ENCODE measurements around the gene SPOCK3. TPM values are rescaled to one million over a fixed set of nuclear protein-coding genes. Genes with fewer than 3 reads are reported as not detected.

The SPOCK3 gene
- total and polyA plus RNA-seq, 2 experiments from 2014 or later, result 1.6 to 4.1 TPM

GRCh38 chr4:166822386-166822785, 411.9 kb downstream of the SPOCK3 start:
- Histone ChIP-seq H3K9me2 (ENCODE audit: insufficient read depth) (no peaks in the 10 kb centered on the region), H3K4me3 (no peak overlapping the region), H3K4me2 (no peak overlapping the region), H3F3A (replicated peaks; ENCODE audit: low read depth) (no peaks in the 10 kb centered on the region), H4K20me1 (replicated peaks; ENCODE audit: insufficient read depth) (no peaks in the 10 kb centered on the region), H3K79me2 (replicated peaks; ENCODE audit: insufficient read depth) (no peaks in the 10 kb centered on the region), H3K27ac (ENCODE audit: low read depth) (no peak overlapping the region), H3K27me3 (ENCODE audit: insufficient read depth) (no peaks in the 10 kb centered on the region), H3K4me1 (ENCODE audit: insufficient read depth) (no peaks in the 10 kb centered on the region), H3K36me3 (ENCODE audit: insufficient read depth) (no peaks in the 10 kb centered on the region), H2AFZ (no peak overlapping the region)
- no peaks in the 10 kb centered on the region for H3K4me1 Mint-ChIP-seq
- TF ChIP-seq CREB1 (CRISPR knock-in tag; IDR thresholded peaks at IDR 0.05; ENCODE audit: low read depth) (no peak), ZNF462 (CRISPR knock-in tag; IDR thresholded peaks at IDR 0.05) (no peak), POLR2AphosphoS5 (IDR thresholded peaks at IDR 0.05; ENCODE audit: low read depth) (no peak), ZNF331 (CRISPR knock-in tag; IDR thresholded peaks at IDR 0.05; ENCODE audit: low read depth) (no peak), ETS1 (IDR thresholded peaks at IDR 0.05) (no peak), ZNF114 (CRISPR knock-in tag; IDR thresholded peaks at IDR 0.05) (no peak), EZH2 (IDR thresholded peaks at IDR 0.05; ENCODE audit: low read depth, unreplicated experiment) (no peak), STAT1 (IDR thresholded peaks at IDR 0.05; ENCODE audit: unreplicated experiment) (no peak), NANOG (IDR thresholded peaks at IDR 0.05; ENCODE audit: borderline replicate concordance) (no peak), EZH2phosphoT487 (IDR thresholded peaks at IDR 0.05; ENCODE audit: unreplicated experiment) (no peak), REST (IDR thresholded peaks at IDR 0.05; ENCODE audit: unreplicated experiment) (no peak), JUNB (IDR thresholded peaks at IDR 0.05; ENCODE audit: unreplicated experiment) (no peak), CTCF (conservative IDR thresholded peaks at IDR 0.05; ENCODE audit: low read depth in 2 of 2) (no peak)
- H3K4me3 Mint-ChIP-seq, result no peak overlapping the region
- DNase-seq (ENCODE audit: low spot score) (no peak), ATAC-seq (no peak)
- H3K27ac Mint-ChIP-seq, result no peak overlapping the region
- no peaks in the 10 kb centered on the region for H3K27me3 Mint-ChIP-seq (ENCODE audit: insufficient read depth, low read depth, poor library complexity)
- no peaks in the 10 kb centered on the region for H3K36me3 Mint-ChIP-seq (ENCODE audit: low read depth)
- H3K9me3 Mint-ChIP-seq, result no peaks in the 10 kb centered on the region

Measured in GM23338 (cell line).